B cell (primary cell): Measurements from ENCODE around the gene PPM1M. TPM values are rescaled to one million over a fixed set of nuclear protein-coding genes. Genes with fewer than 3 reads are reported as not detected.

ENCODE experiments used
- ATAC-seq: fragments of 200-7000 bp; cut with Tn5 transposase; one replicate; pipeline ENCODE4 v1.10.0; 2021; ENCODE audit warnings: low read depth, mild to moderate bottlenecking, moderate number of reproducible peaks, moderate library complexity
- CTCF ChIA-PET: fragments of 350-600 bp; sonication (Branson Sonifier 250); formaldehyde crosslinking; loops from one replicate; lab custom pipeline; 2021; ENCODE audit warnings: antibody characterized with exemption, inconsistent platforms; lab: Charles Lee
- POLR2A ChIA-PET: fragments of 350-600 bp; sonication (Branson Sonifier 250); formaldehyde crosslinking; loops from one replicate; lab custom pipeline; 2021; ENCODE audit warnings: antibody characterized with exemption; lab: Charles Lee
- DNase-seq: peaks from one replicate; pipeline ENCODE4 v3.0.0; 2013
- H2AFZ ChIP-seq: 2 replicates; pipeline ENCODE4 v1.6.1; 2012; ENCODE audit warnings: mild to moderate bottlenecking, low read depth, low read length; ENCODE audit not compliant: insufficient read depth, poor library complexity, severe bottlenecking
- H3K27ac ChIP-seq, 2 donors: 1 replicate in 1 of 2; 2 replicates in 1 of 2; pipeline ENCODE4 v1.5.1; 2012 to 2013; ENCODE audit warnings: low read length in 2 of 2, mild to moderate bottlenecking in 2 of 2, moderate library complexity in 1 of 2
- H3K27me3 ChIP-seq, 4 experiments: fragments of 200-600 bp in 1 of 4; sonication (generic) in 1 of 4; replicated peaks in 1 of 4; 1 replicate in 2 of 4; 2 replicates in 2 of 4; pipeline versions ENCODE4 v1.6.1 to v1.7.0; 2013 to 2016; ENCODE audit warnings: low read length in 3 of 4, mild to moderate bottlenecking in 2 of 4, mixed read lengths in 1 of 4, moderate library complexity in 1 of 4; ENCODE audit not compliant: insufficient read depth in 4 of 4, control insufficient read depth in 3 of 4; ENCODE audit errors: control extremely low read depth in 1 of 4
- H3K36me3 ChIP-seq, 2 experiments: replicated peaks in 1 of 2; 1 replicate in 1 of 2; 2 replicates in 1 of 2; pipeline versions ENCODE4 v1.6.1 to v1.7.1; 2013; ENCODE audit warnings: low read length in 1 of 2; ENCODE audit not compliant: insufficient read depth in 2 of 2, control insufficient read depth in 1 of 2; ENCODE audit errors: control extremely low read depth in 1 of 2, extremely low read depth in 1 of 2
- H3K4me1 ChIP-seq, 2 donors: fragments of 200-600 bp in 1 of 2; sonication (generic) in 1 of 2; 1 replicate in 1 of 2; 2 replicates in 1 of 2; pipeline versions ENCODE4 v1.5.1 to v1.6.1; 2013 to 2017; ENCODE audit warnings: low read length in 2 of 2; ENCODE audit not compliant: control insufficient read depth in 2 of 2, insufficient read depth in 2 of 2
- H3K4me2 ChIP-seq: replicated peaks from 2 replicates; pipeline ENCODE3; 2012; ENCODE audit warnings: mild to moderate bottlenecking, low read depth, low read length; ENCODE audit not compliant: poor library complexity, severe bottlenecking
- H3K4me3 ChIP-seq, 5 experiments: fragments of 200-600 bp in 1 of 5; sonication (generic) in 1 of 5; 1 replicate in 3 of 5; 2 replicates in 2 of 5; pipeline versions ENCODE4 v1.5.1 to v1.7.0; 2011 to 2016; ENCODE audit warnings: low read length in 4 of 5, mild to moderate bottlenecking in 4 of 5, low read depth in 2 of 5, control low read depth in 1 of 5, moderate library complexity in 1 of 5; ENCODE audit not compliant: insufficient read depth in 1 of 5; ENCODE audit errors: control extremely low read depth in 1 of 5, extremely low read depth in 1 of 5
- H3K79me2 ChIP-seq: fragments of 200-600 bp; sonication (generic); one replicate; pipeline ENCODE4 v1.6.0; 2016; ENCODE audit warnings: low read length; ENCODE audit not compliant: control insufficient read depth, insufficient read depth
- H3K9ac ChIP-seq: fragments of 200-600 bp; sonication (generic); 2 replicates; pipeline ENCODE4 v1.6.1; 2017; ENCODE audit warnings: mild to moderate bottlenecking, low read length, moderate library complexity
- H3K9me3 ChIP-seq, 3 donors: one replicate each; pipeline versions ENCODE4 v1.6.1 to v1.7.1; 2013; ENCODE audit warnings: low read length in 2 of 3; ENCODE audit not compliant: control insufficient read depth in 2 of 3, insufficient read depth in 1 of 3; ENCODE audit errors: control extremely low read depth in 1 of 3
- H4K20me1 ChIP-seq: 2 replicates; pipeline ENCODE4 v1.6.0; 2012; ENCODE audit warnings: mild to moderate bottlenecking, low read length; ENCODE audit not compliant: insufficient read depth, control insufficient read depth, poor library complexity, severe bottlenecking
- H3K27ac Mint-ChIP-seq: one replicate; pipeline ENCODE4 v1.8.0; 2021; ENCODE audit warnings: mixed read lengths
- H3K27me3 Mint-ChIP-seq: one replicate; pipeline ENCODE4 v1.8.0; 2021; ENCODE audit warnings: mixed read lengths
- H3K4me1 Mint-ChIP-seq: one replicate; pipeline ENCODE4 v1.8.0; 2021; ENCODE audit warnings: mixed read lengths
- H3K4me3 Mint-ChIP-seq: one replicate; pipeline ENCODE4 v1.8.0; 2021; ENCODE audit warnings: mixed read lengths
- H3K9me3 Mint-ChIP-seq: one replicate; pipeline ENCODE4 v1.8.0; 2022; ENCODE audit warnings: mixed read lengths; ENCODE audit not compliant: insufficient read depth
- EZH2 ChIP-seq: IDR thresholded peaks from 2 replicates; pipeline ENCODE4 v1.6.1; 2012; ENCODE audit warnings: borderline replicate concordance, low read depth, mild to moderate bottlenecking, moderate library complexity, low read length; ENCODE audit not compliant: insufficient read depth, poor library complexity, severe bottlenecking
- WGBS: methylation state at CpG from one replicate; pipeline ENCODE4 v1.1.5; 2013; ENCODE audit warnings: missing lambda C conversion rate; ENCODE audit not compliant: insufficient coverage; 5-methylcytosine and 5-hydroxymethylcytosine counted together
- intact Hi-C: fragments of 100-400 bp; cut with micrococcal nuclease; formaldehyde crosslinking; loops from one replicate; pipeline ENCODE4 v1.10.0; 2022
- polyA plus RNA-seq: library from polyadenylated mRNA; depleted of rRNA; stranded (reverse); fragments of >200 nt; gene quantifications from 2 replicates; pipeline ENCODE4 v1.2.3, GENCODE V29; 2012
- total RNA-seq, 2 donors: library from RNA; stranded (reverse); fragments of 120-200 nt in 1 of 2; gene quantifications; 1 replicate in 1 of 2; 2 replicates in 1 of 2; pipeline versions ENCODE4 v1.2.3 to v1.2.4, GENCODE V29; 2013 to 2022
- TF ChIP-seq, protein P1 (sequence below): fragments of 200-600 bp; IDR thresholded peaks from one replicate; pipeline ENCODE4 v1.8.0; 2022; ENCODE audit warnings: antibody characterized with exemption, mild to moderate bottlenecking

Gene PPM1M
- total and polyA plus RNA-seq, 2 donors (not counting 1 experiment from before 2014, with no cell fraction given) = 45.0 to 65.2 TPM

DNA sequence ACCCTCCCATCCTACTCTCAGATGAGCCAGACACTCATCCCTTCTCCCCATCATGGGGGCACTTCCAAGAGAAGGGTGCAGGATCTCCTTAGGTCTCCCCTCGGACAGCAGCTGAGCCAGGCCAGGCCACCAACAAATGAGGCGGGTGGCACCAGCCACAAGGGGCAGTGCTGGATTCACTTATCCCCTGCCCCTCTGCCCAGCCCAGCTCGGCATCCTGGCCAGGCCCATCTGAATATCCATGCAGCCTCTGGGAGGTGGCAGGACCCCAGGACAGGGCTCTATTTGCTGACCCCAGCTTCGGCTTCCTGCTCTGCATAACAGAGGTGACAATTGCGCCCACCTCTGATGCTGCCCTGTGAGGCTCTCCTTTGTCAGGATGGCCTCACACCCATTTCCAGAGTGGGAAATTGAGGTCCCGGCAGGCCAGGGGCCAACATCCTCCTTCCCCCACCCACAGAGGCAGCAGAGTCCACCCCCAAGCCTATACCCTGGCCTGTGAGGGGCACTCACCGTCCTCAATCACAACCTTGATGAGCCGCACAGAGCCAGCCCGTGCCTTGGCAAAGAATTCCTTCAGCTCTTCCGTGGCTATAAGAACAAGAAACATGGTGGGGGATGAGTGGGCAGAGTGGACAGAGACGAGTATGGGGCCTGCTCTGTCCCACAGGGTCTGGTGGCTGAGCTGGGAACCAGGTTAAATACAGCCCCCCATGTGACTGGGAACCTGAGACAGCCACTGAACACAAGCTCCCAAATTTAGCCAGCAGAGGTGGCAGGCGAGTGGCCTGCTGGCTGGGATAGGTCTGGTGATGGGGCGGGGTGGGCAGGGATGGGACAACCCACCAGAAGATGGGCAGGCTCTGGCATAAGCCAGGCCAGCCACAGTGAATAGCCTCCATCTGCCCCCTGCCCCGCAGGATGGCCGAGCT is 10.8 kb upstream of the PPM1M start:
- Histone ChIP-seq H3K4me2 (no peak overlapping the region), H3K9ac (no peak overlapping the region), H3K9me3 (no peaks in the 10 kb centered on the region), H3K36me3 (peaks cover 8 to 62% of the 10 kb centered on the region in 2 experiments), H3K4me1 (peaks cover 31 to 58% of the 10 kb centered on the region in 2 donors), H4K20me1 (peaks cover 81% of the 10 kb centered on the region), H3K79me2 (peaks cover 97% of the 10 kb centered on the region), H2AFZ (no peak overlapping the region), H3K27ac (peak overlapping the region in 1 of 2 donors; percentile 18), H3K4me3 (no peak overlapping the region), H3K27me3 (no peaks in the 10 kb centered on the region)
- WGBS = 91% methylated on average over 12 of the region's 15 CpGs
- DNase-seq (peak; percentile 7), ATAC-seq (no peak)
- intact Hi-C loops = no loop called here
- Mint-ChIP-seq H3K4me3 (no peak overlapping the region), H3K9me3 (no peaks in the 10 kb centered on the region), H3K27ac (peak overlapping the region; percentile 80), H3K4me1 (peaks cover 56% of the 10 kb centered on the region), H3K27me3 (no peaks in the 10 kb centered on the region)
- ChIA-PET POLR2A (interaction anchor here (0.6 to 1.2 kb wide), 5 partner anchors 9 to 102 kb away, joined by 3 to 6 read pairs (median 4); partner anchors contain the start of genes TLR9 and WDR82), CTCF (interaction anchor here (0.8 to 18.5 kb wide), 9 partner anchors 13 to 104 kb away, joined by 3 to 237 read pairs (median 4); partner anchors contain the start of gene TLR9)
- no peak for TF ChIP-seq EZH2
- TF ChIP-seq, protein P1, sequence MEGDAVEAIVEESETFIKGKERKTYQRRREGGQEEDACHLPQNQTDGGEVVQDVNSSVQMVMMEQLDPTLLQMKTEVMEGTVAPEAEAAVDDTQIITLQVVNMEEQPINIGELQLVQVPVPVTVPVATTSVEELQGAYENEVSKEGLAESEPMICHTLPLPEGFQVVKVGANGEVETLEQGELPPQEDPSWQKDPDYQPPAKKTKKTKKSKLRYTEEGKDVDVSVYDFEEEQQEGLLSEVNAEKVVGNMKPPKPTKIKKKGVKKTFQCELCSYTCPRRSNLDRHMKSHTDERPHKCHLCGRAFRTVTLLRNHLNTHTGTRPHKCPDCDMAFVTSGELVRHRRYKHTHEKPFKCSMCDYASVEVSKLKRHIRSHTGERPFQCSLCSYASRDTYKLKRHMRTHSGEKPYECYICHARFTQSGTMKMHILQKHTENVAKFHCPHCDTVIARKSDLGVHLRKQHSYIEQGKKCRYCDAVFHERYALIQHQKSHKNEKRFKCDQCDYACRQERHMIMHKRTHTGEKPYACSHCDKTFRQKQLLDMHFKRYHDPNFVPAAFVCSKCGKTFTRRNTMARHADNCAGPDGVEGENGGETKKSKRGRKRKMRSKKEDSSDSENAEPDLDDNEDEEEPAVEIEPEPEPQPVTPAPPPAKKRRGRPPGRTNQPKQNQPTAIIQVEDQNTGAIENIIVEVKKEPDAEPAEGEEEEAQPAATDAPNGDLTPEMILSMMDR = no peak
